Measurements from ENCODE around the gene BANK1. TPM values are rescaled to one million over a fixed set of nuclear protein-coding genes. Genes with fewer than 3 reads are reported as not detected.

The BANK1 gene
- total and polyA plus RNA-seq, 2 of the 4 experiments (the other 2 are of a cell fraction), result under 0.01 to 0.51 TPM

GRCh38 chr4:102116121-102116520, 325.6 kb downstream of the BANK1 start:
- no peak overlapping the region for H2BK20ac ChIP-seq (ENCODE audit: low read depth, low read length)
- H2AK5ac ChIP-seq (ENCODE audit: low read depth, low read length), result no peak overlapping the region
- no peaks in the 10 kb centered on the region for H3K9me1 ChIP-seq (ENCODE audit: insufficient read depth, low read length)
- ATAC-seq (ENCODE audit: low read depth) (no peak), DNase-seq (no peak)
- TF ChIP-seq POLR2A (IDR thresholded peaks at IDR 0.05; ENCODE audit: low read depth, low read length) (no peak), CHD1 (IDR thresholded peaks at IDR 0.05; ENCODE audit: low read depth, low read length) (no peak), CTCF (conservative IDR thresholded peaks at IDR 0.05; ENCODE audit: low read depth, low read length) (no peak), MAZ (IDR thresholded peaks at IDR 0.05; ENCODE audit: borderline replicate concordance, low read depth, low read length) (no peak), RFX5 (IDR thresholded peaks at IDR 0.05; ENCODE audit: low read depth, low read length) (no peak), FOS (IDR thresholded peaks at IDR 0.05; ENCODE audit: low read depth, low read length) (no peak), RAD21 (IDR thresholded peaks at IDR 0.05; ENCODE audit: low read length) (no peak), RCOR1 (IDR thresholded peaks at IDR 0.05; ENCODE audit: insufficient replicate concordance, low read length) (no peak)
- H3K4me1 ChIP-seq (ENCODE audit: control insufficient read depth, insufficient read depth, low read length), result no peaks in the 10 kb centered on the region
- no peak overlapping the region for H2BK5ac ChIP-seq (ENCODE audit: low read depth, low read length, poor library complexity, severe bottlenecking)
- no peak overlapping the region for H3K27ac ChIP-seq (ENCODE audit: insufficient read depth, low read length)
- no peaks in the 10 kb centered on the region for H3K79me1 ChIP-seq (ENCODE audit: low read depth in 1 of 2, low read length in 2 of 2)
- ChIA-PET POLR2A (ENCODE audit: unreplicated experiment) (no interaction called here), CTCF (no interaction called here)
- no peak overlapping the region for H3K4me3 ChIP-seq (ENCODE audit: insufficient read depth, low read depth, low read length)
- no peaks in the 10 kb centered on the region for H3K36me3 ChIP-seq (ENCODE audit: control insufficient read depth, insufficient read depth, low read length)
- no CpG with 5 or more reads among the region's 3 CpGs for WGBS, 2 experiments (ENCODE audit: extremely low coverage in 2 of 2, insufficient read length in 1 of 2)
- H2BK15ac ChIP-seq (ENCODE audit: low read depth, low read length), result no peak overlapping the region
- H2BK120ac ChIP-seq (ENCODE audit: low read depth, low read length), result no peak overlapping the region
- no peak overlapping the region for H3K14ac ChIP-seq (replicated peaks; ENCODE audit: low read depth, low read length)
- H3K9me3 ChIP-seq (ENCODE audit: control insufficient read depth, insufficient read depth, low read length), result no peaks in the 10 kb centered on the region
- H3K27me3 ChIP-seq (ENCODE audit: control insufficient read depth, insufficient read depth, low read length), result no peaks in the 10 kb centered on the region
- H3K4ac ChIP-seq (ENCODE audit: low read depth, low read length), result no peak overlapping the region
- H3K56ac ChIP-seq (ENCODE audit: extremely low read depth, insufficient read depth, low read length), result no peak overlapping the region
- H4K20me1 ChIP-seq (ENCODE audit: insufficient read depth, low read length), result no peaks in the 10 kb centered on the region
- H4K8ac ChIP-seq (ENCODE audit: low read depth in 2 of 2, low read length in 2 of 2), result no peak overlapping the region
- in situ Hi-C loops (cut with MboI; ENCODE audit: low sequenced_read_pairs), result no loop called here
- no peak overlapping the region for H4K5ac ChIP-seq (ENCODE audit: low read depth, low read length)
- H3K9ac ChIP-seq (ENCODE audit: low read depth, low read length), result no peak overlapping the region
- no peak overlapping the region for H2AK9ac ChIP-seq (replicated peaks; ENCODE audit: low read depth, low read length, poor library complexity)
- intact Hi-C loops (cut with micrococcal nuclease), result no loop called here
- H3K18ac ChIP-seq (ENCODE audit: low read depth, low read length), result no peak overlapping the region
- dilution Hi-C loops (cut with HindIII; ENCODE audit: low sequenced_read_pairs, unreplicated experiment), result no loop called here
- no peak overlapping the region for H2AFZ ChIP-seq (replicated peaks; ENCODE audit: low read length, poor library complexity)
- no peak overlapping the region for H3K23ac ChIP-seq (ENCODE audit: low read depth, low read length)
- no TSS peak for BruUV-seq (replicated peaks)
- no peak overlapping the region for H3K4me2 ChIP-seq (ENCODE audit: low read depth, low read length)
- no peak overlapping the region for H4K91ac ChIP-seq (ENCODE audit: insufficient read depth, low read depth, low read length)
